Hippocampal formation (tissue), 2 donors: ENCODE data around the gene LRRC49.

Experiments
- DNase-seq, 2 donors: peaks; one replicate each; lab custom pipeline; 2025; lab: John Stamatoyannopoulos, UW

Gene LRRC49

DNA sequence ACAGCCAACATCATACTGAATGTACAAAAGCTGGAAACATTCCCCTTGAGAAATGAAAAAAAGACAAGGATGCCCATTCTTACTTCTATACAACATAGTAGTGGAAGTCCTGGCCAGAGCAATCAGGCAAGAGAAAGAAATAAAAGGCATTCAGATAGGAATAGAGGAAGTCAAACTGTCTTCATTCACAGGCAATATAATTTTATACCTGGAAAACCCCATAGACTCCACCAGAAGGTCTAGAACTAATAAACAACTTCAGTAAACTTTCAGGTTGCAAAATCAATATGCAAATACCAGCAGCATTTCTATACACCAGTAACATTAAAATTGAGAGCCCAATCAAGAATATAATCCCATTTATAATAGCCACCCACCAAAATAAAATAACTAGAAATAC, 195.5 kb downstream of the LRRC49 start:
- no peak for DNase-seq

DNA sequence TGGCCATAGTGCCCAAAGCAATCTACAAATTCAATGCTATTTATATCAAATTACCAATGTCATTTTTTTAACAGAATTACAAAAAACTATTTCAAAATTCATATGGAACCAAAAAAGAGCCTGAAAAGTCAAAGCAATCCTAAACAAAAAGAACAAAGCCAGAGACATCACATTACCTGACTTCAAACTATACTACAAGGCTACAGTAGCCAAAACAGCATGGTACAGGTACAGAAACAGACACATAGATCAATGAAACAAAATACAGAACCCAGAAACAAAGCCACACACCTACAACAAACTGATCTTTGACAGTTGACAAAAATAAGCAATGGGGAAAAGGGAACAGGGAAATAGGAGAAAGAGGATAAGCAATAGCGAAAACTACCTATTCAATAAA, 196.1 kb downstream of the LRRC49 start:
- no peak for DNase-seq

GRCh38 chr15:71089801-71090200, 197.2 kb downstream of the LRRC49 start:
- DNase-seq = no peak

DNA sequence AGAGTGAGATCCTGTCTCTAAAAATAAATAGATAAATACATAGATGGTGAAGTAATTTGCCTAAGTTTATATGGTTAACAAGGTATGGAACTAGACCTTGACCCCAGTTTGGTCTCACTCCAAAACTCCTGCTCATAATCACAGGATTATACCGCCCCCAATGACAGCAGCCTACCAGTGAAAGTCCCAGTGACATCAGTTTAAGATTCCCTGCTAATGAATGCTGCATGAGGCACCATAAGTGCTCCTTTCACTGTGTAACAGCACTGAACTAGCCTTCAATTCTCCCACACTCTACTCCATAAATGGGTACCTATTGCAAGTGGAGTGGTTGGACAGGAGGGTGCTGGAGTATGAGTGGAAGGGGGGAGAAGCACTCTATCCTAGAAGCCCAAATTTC, 199.0 kb downstream of the LRRC49 start:
- no peak for DNase-seq

DNA sequence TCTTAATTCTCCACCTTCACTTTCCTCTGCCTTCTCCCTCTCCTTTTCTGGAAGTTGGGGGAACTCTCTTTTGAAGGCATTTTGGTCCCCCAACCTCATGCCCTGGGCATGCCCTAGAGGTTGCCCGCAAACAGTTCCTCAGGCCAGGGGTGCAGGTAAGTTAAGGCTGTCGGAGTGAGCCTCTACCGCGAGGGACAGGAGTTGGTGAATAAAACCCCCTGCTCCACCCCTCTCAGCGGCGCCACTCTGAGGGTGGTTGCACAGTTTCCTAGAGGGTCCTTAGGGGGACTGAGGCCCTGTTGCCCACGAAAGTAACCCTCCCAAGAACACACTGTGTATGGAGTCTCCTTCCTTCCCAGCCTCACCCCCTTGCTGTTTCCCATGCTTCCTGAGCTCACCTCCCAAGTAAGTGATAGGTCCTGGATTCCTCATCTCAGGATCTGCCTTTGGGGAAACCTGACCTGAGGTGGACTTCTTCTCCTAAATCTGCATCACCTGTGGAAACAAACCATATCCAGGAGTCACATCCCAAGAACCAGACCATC, 199.5 kb downstream of the LRRC49 start:
- no peak for DNase-seq

- no peak for DNase-seq
These were observed 200.7 kb downstream of the LRRC49 start for GRCh38 chr15:71093054-71094024.

- DNase-seq = no peak
These were observed 201.5 kb downstream of the LRRC49 start for GRCh38 chr15:71094137-71094536.

DNA sequence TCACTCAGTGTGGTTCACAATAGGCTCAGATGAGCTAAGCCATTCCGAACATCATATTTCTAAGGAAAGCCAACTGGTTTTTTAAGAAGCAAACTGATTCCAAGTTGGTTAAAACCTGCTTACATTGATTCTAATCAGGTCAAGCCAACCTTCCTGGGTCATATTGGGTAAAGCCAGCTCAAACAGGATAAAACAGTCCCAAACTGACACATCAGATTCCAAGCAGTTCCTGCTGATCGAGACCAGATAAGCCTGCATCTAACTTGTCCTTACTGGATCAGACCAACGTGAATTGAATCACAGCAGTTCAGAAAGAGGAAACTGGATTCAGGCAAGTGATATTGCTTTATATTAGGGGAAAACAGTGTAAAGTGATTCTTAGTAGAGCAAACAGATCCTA, 204.1 kb downstream of the LRRC49 start:
- DNase-seq = no peak

DNA sequence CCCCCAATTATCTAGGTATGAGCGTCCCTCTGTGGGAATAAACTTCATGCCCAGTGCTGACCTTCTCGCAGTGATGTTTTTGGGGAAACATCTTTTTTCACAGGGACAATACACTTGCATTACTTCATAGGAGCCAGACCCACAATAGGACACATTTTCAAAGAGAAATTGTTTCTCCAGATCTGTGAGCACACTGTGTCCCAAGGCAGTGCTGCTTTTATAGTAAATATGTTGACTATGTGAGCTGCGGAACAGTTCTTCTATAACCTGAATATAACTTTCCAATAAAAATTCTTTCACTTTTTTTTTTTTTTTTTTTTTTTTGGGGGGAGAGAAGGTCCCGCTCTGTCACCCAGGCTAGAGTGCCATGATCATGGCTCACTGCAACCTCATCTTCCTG, 205.3 kb downstream of the LRRC49 start:
- DNase-seq = no peak

DNA sequence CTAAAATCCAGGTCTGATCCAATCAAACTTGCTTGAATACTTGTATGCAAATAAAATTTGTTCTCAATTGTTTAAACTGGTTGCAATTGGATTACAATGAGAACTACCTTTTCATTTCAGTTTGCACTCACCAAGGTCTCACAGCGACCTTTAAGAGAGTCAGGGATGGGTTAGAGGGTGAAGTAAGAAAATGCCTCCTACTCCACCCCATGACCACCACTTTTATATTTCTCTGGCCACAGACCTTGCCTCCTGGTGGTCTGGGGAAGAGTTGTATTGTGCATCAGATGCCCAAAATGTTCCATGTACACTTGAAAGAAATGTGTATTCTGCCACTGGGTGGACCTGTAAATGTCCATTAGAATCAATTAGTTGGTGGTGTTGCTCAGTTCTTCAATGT, 206.3 kb downstream of the LRRC49 start:
- no peak for DNase-seq
